ENCODE results near the gene TTC34. TPM values are rescaled to one million over a fixed set of nuclear protein-coding genes. Genes with fewer than 3 reads are reported as not detected.

TTC34 gene
- polyA plus RNA-seq, 3 donors: 0.03 to 1.00 TPM; not detected in 1

DNA sequence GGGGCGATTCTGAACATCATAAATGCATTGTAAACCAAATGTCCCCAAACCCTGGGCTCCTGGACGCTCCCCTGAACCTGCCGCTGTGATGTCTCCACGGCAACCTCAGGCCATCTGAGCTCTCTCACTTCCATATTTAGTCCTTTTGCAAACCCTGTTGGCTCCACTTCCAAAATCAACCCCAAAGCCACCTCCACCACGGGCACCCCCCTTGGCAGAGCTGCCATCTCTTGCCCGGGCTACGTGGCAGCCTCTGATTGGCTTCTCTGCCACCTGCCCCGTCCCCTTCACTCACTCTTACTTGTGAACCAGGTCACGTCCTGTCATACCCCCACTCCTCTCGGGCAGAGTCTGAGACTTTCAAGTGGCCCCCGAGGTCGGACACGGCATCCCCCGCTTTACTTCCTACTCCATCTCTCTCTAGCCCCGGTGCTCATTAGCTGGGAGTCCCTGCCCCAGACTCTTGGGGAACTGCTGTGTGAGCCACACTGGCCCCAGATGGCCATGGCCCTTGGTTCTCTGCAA lies 199.1 kb downstream of the TTC34 start:
- H3K9ac ChIP-seq (ENCODE audit: insufficient read depth, low read length, poor library complexity, severe bottlenecking): no peak overlapping the region
- no peak overlapping the region for H2AFZ ChIP-seq (ENCODE audit: insufficient read depth, low read depth, low read length, poor library complexity, severe bottlenecking)
- no peaks in the 10 kb centered on the region for H3K27me3 ChIP-seq (ENCODE audit: control insufficient read depth in 2 of 2, insufficient read depth in 2 of 2, low read length in 2 of 2)
- H3K4me1 ChIP-seq (ENCODE audit: control insufficient read depth in 1 of 2, insufficient read depth in 2 of 2, low read length in 2 of 2): no peaks in the 10 kb centered on the region
- Mint-ChIP-seq H3K9me3 (peaks cover 0 to 14% (median 3%) of the 10 kb centered on the region in 7 donors), H3K27me3 (ENCODE audit: low read depth in 3 of 3) (peaks cover 7 to 22% (median 11%) of the 10 kb centered on the region in 3 donors), H3K4me3 (no peak overlapping the region), H3K27ac (peak overlapping the region in 1 of 7 donors; percentile 18), H3K36me3 (no peaks in the 10 kb centered on the region), H3K4me1 (no peaks in the 10 kb centered on the region)
- H3K36me3 ChIP-seq (replicated peaks in 1 of 2; ENCODE audit: control insufficient read depth in 1 of 2, insufficient read depth in 2 of 2, low read length in 2 of 2): no peaks in the 10 kb centered on the region
- H3K27ac ChIP-seq (ENCODE audit: low read depth in 1 of 2, low read length in 2 of 2): no peak overlapping the region
- H3K9me3 ChIP-seq (replicated peaks in 1 of 2; ENCODE audit: control insufficient read depth in 1 of 2, insufficient read depth in 1 of 2, low read length in 2 of 2): no peaks in the 10 kb centered on the region
- H4K20me1 ChIP-seq (ENCODE audit: insufficient read depth, low read length): no peaks in the 10 kb centered on the region
- H3K4me3 ChIP-seq (replicated peaks in 1 of 3; ENCODE audit: low read depth in 2 of 3, low read length in 3 of 3): no peak overlapping the region
- intact Hi-C loops (cut with micrococcal nuclease): no loop called here
- TF ChIP-seq, protein P1, sequence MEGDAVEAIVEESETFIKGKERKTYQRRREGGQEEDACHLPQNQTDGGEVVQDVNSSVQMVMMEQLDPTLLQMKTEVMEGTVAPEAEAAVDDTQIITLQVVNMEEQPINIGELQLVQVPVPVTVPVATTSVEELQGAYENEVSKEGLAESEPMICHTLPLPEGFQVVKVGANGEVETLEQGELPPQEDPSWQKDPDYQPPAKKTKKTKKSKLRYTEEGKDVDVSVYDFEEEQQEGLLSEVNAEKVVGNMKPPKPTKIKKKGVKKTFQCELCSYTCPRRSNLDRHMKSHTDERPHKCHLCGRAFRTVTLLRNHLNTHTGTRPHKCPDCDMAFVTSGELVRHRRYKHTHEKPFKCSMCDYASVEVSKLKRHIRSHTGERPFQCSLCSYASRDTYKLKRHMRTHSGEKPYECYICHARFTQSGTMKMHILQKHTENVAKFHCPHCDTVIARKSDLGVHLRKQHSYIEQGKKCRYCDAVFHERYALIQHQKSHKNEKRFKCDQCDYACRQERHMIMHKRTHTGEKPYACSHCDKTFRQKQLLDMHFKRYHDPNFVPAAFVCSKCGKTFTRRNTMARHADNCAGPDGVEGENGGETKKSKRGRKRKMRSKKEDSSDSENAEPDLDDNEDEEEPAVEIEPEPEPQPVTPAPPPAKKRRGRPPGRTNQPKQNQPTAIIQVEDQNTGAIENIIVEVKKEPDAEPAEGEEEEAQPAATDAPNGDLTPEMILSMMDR (IDR thresholded peaks at IDR 0.05): no peak
- 81% methylated on average over 14 of the region's 15 CpGs for WGBS (ENCODE audit: insufficient coverage)
- no peaks in the 10 kb centered on the region for H3K79me2 ChIP-seq (ENCODE audit: insufficient read depth, low read length)
- no peak overlapping the region for H3K4me2 ChIP-seq (replicated peaks; ENCODE audit: extremely low read depth, low read length, poor library complexity, severe bottlenecking)
- DNase-seq: no peak

DNA sequence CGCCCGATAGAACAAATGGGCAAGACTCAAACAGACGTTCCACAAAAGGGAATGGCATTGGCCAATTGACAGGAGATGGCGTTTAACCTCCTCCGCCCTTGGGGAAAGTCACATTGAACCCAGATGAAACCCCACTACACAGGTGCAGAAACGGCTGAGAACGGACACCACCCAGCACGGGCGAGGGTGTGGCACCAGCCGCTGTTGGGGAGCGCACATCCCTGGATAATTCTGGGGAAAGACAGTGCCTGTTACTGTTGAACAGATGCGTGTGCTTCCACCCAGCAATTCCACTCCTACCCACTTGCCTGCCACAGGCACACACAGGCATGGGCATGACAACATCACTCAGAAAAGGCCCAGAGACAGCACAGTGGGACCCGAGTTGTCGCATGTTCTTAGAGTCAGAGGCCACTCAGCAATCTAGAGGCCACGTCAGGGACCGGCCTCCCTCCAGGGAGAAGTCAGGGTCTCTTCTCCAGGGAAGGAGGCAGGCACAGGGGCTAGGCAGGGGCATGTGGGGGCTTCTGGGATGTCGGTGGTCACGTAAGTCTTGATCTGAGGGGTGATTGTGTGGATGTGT lies 199.7 kb downstream of the TTC34 start:
- H3K27me3 Mint-ChIP-seq (ENCODE audit: low read depth in 3 of 3): peaks cover 7 to 23% (median 12%) of the 10 kb centered on the region in 3 donors

More for the DNA sequence above, 199.7 kb downstream of the TTC34 start:
- H3K27ac Mint-ChIP-seq: no peak overlapping the region
- H3K36me3 Mint-ChIP-seq: no peaks in the 10 kb centered on the region
- WGBS (ENCODE audit: insufficient coverage): 90% methylated on average over 14 of the region's 18 CpGs
- TF ChIP-seq, protein P1 (IDR thresholded peaks at IDR 0.05): no peak
- Histone ChIP-seq H3K27ac (ENCODE audit: low read depth in 1 of 2, low read length in 2 of 2) (no peak overlapping the region), H3K36me3 (replicated peaks in 1 of 2; ENCODE audit: control insufficient read depth in 1 of 2, insufficient read depth in 2 of 2, low read length in 2 of 2) (no peaks in the 10 kb centered on the region), H3K9ac (ENCODE audit: insufficient read depth, low read length, poor library complexity, severe bottlenecking) (no peak overlapping the region), H3K9me3 (replicated peaks in 1 of 2; ENCODE audit: control insufficient read depth in 1 of 2, insufficient read depth in 1 of 2, low read length in 2 of 2) (no peaks in the 10 kb centered on the region), H3K27me3 (ENCODE audit: control insufficient read depth in 2 of 2, insufficient read depth in 2 of 2, low read length in 2 of 2) (no peaks in the 10 kb centered on the region), H3K4me2 (replicated peaks; ENCODE audit: extremely low read depth, low read length, poor library complexity, severe bottlenecking) (no peak overlapping the region), H3K79me2 (ENCODE audit: insufficient read depth, low read length) (no peaks in the 10 kb centered on the region), H3K4me3 (replicated peaks in 1 of 3; ENCODE audit: low read depth in 2 of 3, low read length in 3 of 3) (no peak overlapping the region), H3K4me1 (ENCODE audit: control insufficient read depth in 1 of 2, insufficient read depth in 2 of 2, low read length in 2 of 2) (no peaks in the 10 kb centered on the region), H2AFZ (ENCODE audit: insufficient read depth, low read depth, low read length, poor library complexity, severe bottlenecking) (no peak overlapping the region), H4K20me1 (ENCODE audit: insufficient read depth, low read length) (no peaks in the 10 kb centered on the region)
- no peak for DNase-seq
- intact Hi-C loops (cut with micrococcal nuclease): no loop called here
- peaks cover 0 to 14% (median 3%) of the 10 kb centered on the region in 7 donors for H3K9me3 Mint-ChIP-seq
- H3K4me1 Mint-ChIP-seq: no peaks in the 10 kb centered on the region
- H3K4me3 Mint-ChIP-seq: no peak overlapping the region
